PFSK-1 (cell line): ENCODE data around the gene COL6A2.

ENCODE experiments used
- POLR2AphosphoS5 ChIP-seq: IDR thresholded peaks from 2 replicates; pipeline ENCODE4 v1.6.1; 2012; ENCODE audit warnings: low read depth, mild to moderate bottlenecking, control low read depth, low read length, moderate library complexity
- TF ChIP-seq, protein P1 (sequence below), 2 experiments: IDR thresholded peaks; 2 replicates each; pipeline versions ENCODE4 v1.6.1 to v1.8.0; 2011 to 2012; ENCODE audit warnings: low read depth in 2 of 2, low read length in 2 of 2, control low read depth in 1 of 2, inconsistent platforms in 1 of 2, mild to moderate bottlenecking in 1 of 2, moderate library complexity in 1 of 2; ENCODE audit not compliant: insufficient read depth in 1 of 2

DNA sequence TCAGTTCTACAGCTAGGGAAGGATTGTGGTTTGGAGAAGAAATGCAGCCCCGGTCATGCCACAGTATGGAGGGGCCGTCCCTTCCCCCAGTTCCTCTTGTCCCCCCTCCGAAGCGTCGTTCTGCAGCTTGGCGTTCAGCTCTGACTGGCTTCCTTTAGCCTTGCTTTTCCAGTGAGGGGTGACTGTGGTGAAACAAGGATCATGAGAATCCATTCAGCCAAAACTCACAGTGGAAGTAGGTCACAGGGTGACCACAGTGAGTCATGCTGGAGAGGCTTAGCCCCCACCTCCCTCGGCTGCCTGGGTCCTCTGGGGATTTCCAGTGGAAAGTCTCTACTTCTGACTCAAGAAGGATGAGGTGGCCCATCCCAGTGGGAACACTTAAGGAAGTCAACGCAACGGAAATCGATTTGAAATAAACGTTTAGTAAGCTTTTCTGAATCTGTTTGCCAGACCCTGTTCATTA lies 37.3 kb upstream of the COL6A2 start:
- no peak for TF ChIP-seq POLR2AphosphoS5
- TF ChIP-seq, protein P1, sequence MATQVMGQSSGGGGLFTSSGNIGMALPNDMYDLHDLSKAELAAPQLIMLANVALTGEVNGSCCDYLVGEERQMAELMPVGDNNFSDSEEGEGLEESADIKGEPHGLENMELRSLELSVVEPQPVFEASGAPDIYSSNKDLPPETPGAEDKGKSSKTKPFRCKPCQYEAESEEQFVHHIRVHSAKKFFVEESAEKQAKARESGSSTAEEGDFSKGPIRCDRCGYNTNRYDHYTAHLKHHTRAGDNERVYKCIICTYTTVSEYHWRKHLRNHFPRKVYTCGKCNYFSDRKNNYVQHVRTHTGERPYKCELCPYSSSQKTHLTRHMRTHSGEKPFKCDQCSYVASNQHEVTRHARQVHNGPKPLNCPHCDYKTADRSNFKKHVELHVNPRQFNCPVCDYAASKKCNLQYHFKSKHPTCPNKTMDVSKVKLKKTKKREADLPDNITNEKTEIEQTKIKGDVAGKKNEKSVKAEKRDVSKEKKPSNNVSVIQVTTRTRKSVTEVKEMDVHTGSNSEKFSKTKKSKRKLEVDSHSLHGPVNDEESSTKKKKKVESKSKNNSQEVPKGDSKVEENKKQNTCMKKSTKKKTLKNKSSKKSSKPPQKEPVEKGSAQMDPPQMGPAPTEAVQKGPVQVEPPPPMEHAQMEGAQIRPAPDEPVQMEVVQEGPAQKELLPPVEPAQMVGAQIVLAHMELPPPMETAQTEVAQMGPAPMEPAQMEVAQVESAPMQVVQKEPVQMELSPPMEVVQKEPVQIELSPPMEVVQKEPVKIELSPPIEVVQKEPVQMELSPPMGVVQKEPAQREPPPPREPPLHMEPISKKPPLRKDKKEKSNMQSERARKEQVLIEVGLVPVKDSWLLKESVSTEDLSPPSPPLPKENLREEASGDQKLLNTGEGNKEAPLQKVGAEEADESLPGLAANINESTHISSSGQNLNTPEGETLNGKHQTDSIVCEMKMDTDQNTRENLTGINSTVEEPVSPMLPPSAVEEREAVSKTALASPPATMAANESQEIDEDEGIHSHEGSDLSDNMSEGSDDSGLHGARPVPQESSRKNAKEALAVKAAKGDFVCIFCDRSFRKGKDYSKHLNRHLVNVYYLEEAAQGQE (IDR thresholded peaks at IDR 0.05; ENCODE audit: insufficient read depth in 1 of 2, low read depth in 2 of 2, low read length in 2 of 2): no peak
